IMR-90 (cell line): Measurements from ENCODE around the gene USP54. TPM values are rescaled to one million over a fixed set of nuclear protein-coding genes. Genes with fewer than 3 reads are reported as not detected.

Experiments
- ATAC-seq: fragments of 200-7000 bp; cut with Tn5 transposase; 2 replicates; pipeline ENCODE4 v1.9.1; 2020; ENCODE audit warnings: low read depth, mild to moderate bottlenecking, moderate library complexity
- BruUV-seq: library from RNA; stranded (reverse); fragments of 400-500 nt; replicated peaks from 2 replicates; lab custom pipeline; 2021; lab: Mats Ljungman, UMichigan
- CTCF ChIA-PET: fragments of 300-600 bp; formaldehyde crosslinking; extraction: SDS; loops from one replicate; lab custom pipeline; 2021; ENCODE audit warnings: antibody characterized with exemption; lab: Yijun Ruan, JAX
- POLR2A ChIA-PET: fragments of 300-600 bp; sonication (Branson Sonifier 250); formaldehyde crosslinking; loops from one replicate; lab custom pipeline; 2022; ENCODE audit warnings: antibody characterized with exemption; ENCODE audit not compliant: unreplicated experiment; lab: Charles Lee
- DNase-seq: peaks from one replicate; pipeline ENCODE4 v3.0.0; 2013
- H2AFZ ChIP-seq: replicated peaks from 2 replicates; pipeline ENCODE3; 2013; ENCODE audit warnings: low read length, mild to moderate bottlenecking; ENCODE audit not compliant: poor library complexity
- H2AK5ac ChIP-seq: 2 replicates; pipeline ENCODE4 v1.6.1; 2013; ENCODE audit warnings: low read depth, low read length, inconsistent platforms
- H2AK9ac ChIP-seq: replicated peaks from 2 replicates; pipeline ENCODE3; 2013; ENCODE audit warnings: mild to moderate bottlenecking, low read depth, low read length, moderate library complexity; ENCODE audit not compliant: poor library complexity
- H2BK120ac ChIP-seq: 2 replicates; pipeline ENCODE4 v1.6.1; 2013; ENCODE audit warnings: low read depth, low read length, inconsistent platforms
- H2BK15ac ChIP-seq: 3 replicates; pipeline ENCODE4 v1.6.1; 2013; ENCODE audit warnings: low read depth, low read length, inconsistent platforms
- H2BK20ac ChIP-seq: 2 replicates; pipeline ENCODE4 v1.6.1; 2013; ENCODE audit warnings: low read depth, mild to moderate bottlenecking, inconsistent platforms, low read length, moderate library complexity
- H2BK5ac ChIP-seq: 2 replicates; pipeline ENCODE4 v1.6.1; 2013; ENCODE audit warnings: mild to moderate bottlenecking, low read depth, low read length, inconsistent platforms; ENCODE audit not compliant: poor library complexity, severe bottlenecking
- H3K14ac ChIP-seq: replicated peaks from 2 replicates; pipeline ENCODE4 v1.6.1; 2013; ENCODE audit warnings: low read depth, low read length, inconsistent platforms
- H3K18ac ChIP-seq: 2 replicates; pipeline ENCODE4 v1.6.1; 2013; ENCODE audit warnings: low read depth, low read length, control low read depth
- H3K23ac ChIP-seq: 2 replicates; pipeline ENCODE4 v1.6.1; 2013; ENCODE audit warnings: low read depth, low read length, inconsistent platforms
- H3K27ac ChIP-seq: 2 replicates; pipeline ENCODE4 v1.5.1; 2013; ENCODE audit warnings: mild to moderate bottlenecking, control low read depth, low read length; ENCODE audit not compliant: insufficient read depth
- H3K27me3 ChIP-seq: 2 replicates; pipeline ENCODE4 v1.6.1; 2013; ENCODE audit warnings: low read length; ENCODE audit not compliant: control insufficient read depth, insufficient read depth
- H3K36me3 ChIP-seq: 2 replicates; pipeline ENCODE4 v1.6.1; 2013; ENCODE audit warnings: low read length, mixed read lengths; ENCODE audit not compliant: control insufficient read depth, insufficient read depth
- H3K4ac ChIP-seq: 2 replicates; pipeline ENCODE4 v1.6.1; 2013; ENCODE audit warnings: low read depth, low read length, inconsistent platforms
- H3K4me1 ChIP-seq: 2 replicates; pipeline ENCODE4 v1.6.1; 2013; ENCODE audit warnings: low read length, mixed read lengths; ENCODE audit not compliant: control insufficient read depth, insufficient read depth
- H3K4me2 ChIP-seq: 2 replicates; pipeline ENCODE4 v1.6.1; 2013; ENCODE audit warnings: low read depth, mild to moderate bottlenecking, control low read depth, low read length, moderate library complexity
- H3K4me3 ChIP-seq: 2 replicates; pipeline ENCODE4 v1.5.1; 2013; ENCODE audit warnings: low read depth, mild to moderate bottlenecking, control low read depth, low read length, moderate library complexity; ENCODE audit not compliant: insufficient read depth
- H3K56ac ChIP-seq: 2 replicates; pipeline ENCODE4 v1.6.1; 2013; ENCODE audit warnings: low read length, inconsistent platforms; ENCODE audit not compliant: insufficient read depth; ENCODE audit errors: extremely low read depth
- H3K79me1 ChIP-seq, 2 experiments: 2 replicates each; pipeline ENCODE4 v1.6.1; 2013; ENCODE audit warnings: low read length in 2 of 2, inconsistent platforms in 1 of 2, low read depth in 1 of 2
- H3K9ac ChIP-seq: 2 replicates; pipeline ENCODE4 v1.6.1; 2013; ENCODE audit warnings: low read depth, low read length, control low read depth
- H3K9me1 ChIP-seq: 2 replicates; pipeline ENCODE4 v1.6.1; 2013; ENCODE audit warnings: low read length, inconsistent platforms; ENCODE audit not compliant: insufficient read depth
- H3K9me3 ChIP-seq: 2 replicates; pipeline ENCODE4 v1.6.1; 2013; ENCODE audit warnings: low read length; ENCODE audit not compliant: control insufficient read depth, insufficient read depth
- H4K20me1 ChIP-seq: 2 replicates; pipeline ENCODE4 v1.6.1; 2013; ENCODE audit warnings: low read length, inconsistent platforms; ENCODE audit not compliant: insufficient read depth
- H4K5ac ChIP-seq: 2 replicates; pipeline ENCODE4 v1.6.1; 2013; ENCODE audit warnings: mild to moderate bottlenecking, low read depth, low read length, control low read depth
- H4K8ac ChIP-seq, 2 experiments: 2 replicates each; pipeline ENCODE4 v1.6.1; 2013; ENCODE audit warnings: low read depth in 2 of 2, low read length in 2 of 2, control low read depth in 1 of 2, inconsistent platforms in 1 of 2
- H4K91ac ChIP-seq: 2 replicates; pipeline ENCODE4 v1.6.1; 2013; ENCODE audit warnings: low read depth, low read length, inconsistent platforms; ENCODE audit not compliant: insufficient read depth
- BHLHE40 ChIP-seq: fragments of 150-350 bp; IDR thresholded peaks from 2 replicates; pipeline ENCODE4 v1.6.1; 2016; ENCODE audit warnings: mild to moderate bottlenecking, low read depth, low read length
- CEBPB ChIP-seq: IDR thresholded peaks from 2 replicates; pipeline ENCODE4 v1.6.1; 2012; ENCODE audit warnings: low read depth, low read length, improper control_type of control experiment
- CHD1 ChIP-seq: IDR thresholded peaks from 2 replicates; pipeline ENCODE4 v1.6.1; 2012; ENCODE audit warnings: low read depth, low read length, improper control_type of control experiment
- CTCF ChIP-seq: conservative IDR thresholded peaks from 2 replicates; pipeline ENCODE4 v1.5.1; 2012; ENCODE audit warnings: mild to moderate bottlenecking, low read depth, low read length, improper control_type of control experiment
- ELK1 ChIP-seq: fragments of 150-350 bp; IDR thresholded peaks from 2 replicates; pipeline ENCODE4 v1.6.1; 2016; ENCODE audit warnings: low read depth, mild to moderate bottlenecking, low read length, moderate library complexity, borderline replicate concordance
- FOS ChIP-seq: fragments of 150-350 bp; IDR thresholded peaks from 2 replicates; pipeline ENCODE4 v1.6.1; 2016; ENCODE audit warnings: low read depth, low read length
- MAFK ChIP-seq: IDR thresholded peaks from 2 replicates; pipeline ENCODE4 v1.6.1; 2012; ENCODE audit warnings: low read depth, low read length, improper control_type of control experiment
- MAZ ChIP-seq: IDR thresholded peaks from 2 replicates; pipeline ENCODE4 v1.6.1; 2012; ENCODE audit warnings: low read depth, mild to moderate bottlenecking, low read length, improper control_type of control experiment, moderate library complexity, borderline replicate concordance
- MXI1 ChIP-seq: IDR thresholded peaks from 2 replicates; pipeline ENCODE4 v1.6.1; 2012; ENCODE audit warnings: low read depth, mild to moderate bottlenecking, low read length, moderate library complexity, borderline replicate concordance
- NFE2L2 ChIP-seq: fragments of 150-350 bp; IDR thresholded peaks from 2 replicates; pipeline ENCODE4 v1.6.1; 2016; ENCODE audit warnings: low read depth, mild to moderate bottlenecking, low read length
- POLR2A ChIP-seq: IDR thresholded peaks from 2 replicates; pipeline ENCODE4 v1.6.1; 2012; ENCODE audit warnings: mild to moderate bottlenecking, low read depth, low read length
- RAD21 ChIP-seq: IDR thresholded peaks from 2 replicates; pipeline ENCODE4 v1.6.1; 2012; ENCODE audit warnings: low read length, improper control_type of control experiment
- RCOR1 ChIP-seq: IDR thresholded peaks from 2 replicates; pipeline ENCODE4 v1.6.1; 2012; ENCODE audit warnings: mild to moderate bottlenecking, low read length, improper control_type of control experiment; ENCODE audit not compliant: insufficient replicate concordance
- RFX5 ChIP-seq: IDR thresholded peaks from 2 replicates; pipeline ENCODE4 v1.8.0; 2012; ENCODE audit warnings: low read depth, mild to moderate bottlenecking, low read length, moderate library complexity
- SMC3 ChIP-seq: fragments of 150-350 bp; IDR thresholded peaks from 2 replicates; pipeline ENCODE4 v1.6.1; 2016; ENCODE audit warnings: low read depth, mild to moderate bottlenecking, antibody characterized with exemption, low read length, moderate library complexity
- USF2 ChIP-seq: fragments of 150-350 bp; IDR thresholded peaks from 2 replicates; pipeline ENCODE4 v1.6.1; 2017; ENCODE audit warnings: mild to moderate bottlenecking, antibody characterized with exemption, low read length, low read depth
- WGBS, 2 experiments: methylation state at CpG; one replicate each; pipeline versions ENCODE4 v1.1.5 to v1.1.7; 2013; ENCODE audit warnings: missing lambda C conversion rate in 2 of 2; ENCODE audit not compliant: insufficient read length in 1 of 2; ENCODE audit errors: extremely low coverage in 2 of 2; 5-methylcytosine and 5-hydroxymethylcytosine counted together
- dilution Hi-C: fragments of 300-500 bp; cut with HindIII; formaldehyde crosslinking; loops from one replicate; pipeline ENCODE4 v1.14.3; 2018; ENCODE audit warnings: low sequenced_read_pairs; ENCODE audit not compliant: unreplicated experiment
- in situ Hi-C: fragments of 300-500 bp; cut with MboI; formaldehyde crosslinking; loops from 3 replicates; pipeline ENCODE4 v1.14.3; 2019; ENCODE audit warnings: low sequenced_read_pairs, inconsistent platforms, mixed read lengths
- intact Hi-C: fragments of 100-400 bp; cut with micrococcal nuclease; formaldehyde crosslinking; loops from 2 replicates; pipeline ENCODE4 v1.10.0; 2022
- polyA plus RNA-seq, 3 experiments: library from polyadenylated mRNA; depleted of rRNA; stranded (reverse); fragments of >200 nt; gene quantifications; 2 replicates each; pipeline ENCODE4 v1.2.3, GENCODE V29; 2012; ENCODE audit warnings: low replicate concordance in 1 of 3
- total RNA-seq: library from RNA; depleted of rRNA; stranded (reverse); fragments of >200 nt; gene quantifications from 2 replicates; pipeline ENCODE4 v1.2.3, GENCODE V29; 2012

The USP54 gene
- total and polyA plus RNA-seq, 2 of the 4 experiments (the other 2 are of a cell fraction) = 4.0 to 7.9 TPM

- BruUV-seq = no TSS peak
- H3K14ac ChIP-seq = no peak overlapping the region
- H4K91ac ChIP-seq = no peak overlapping the region
- no peak overlapping the region for H2BK5ac ChIP-seq
- peaks cover 3% of the 10 kb centered on the region; the same call in 1 of the 2 replicates for H4K20me1 ChIP-seq
- peaks cover 3% of the 10 kb centered on the region for H3K4me1 ChIP-seq
- POLR2A ChIA-PET = no interaction called here
- TF ChIP-seq MAFK (no peak), BHLHE40 (no peak), RAD21 (no peak), NFE2L2 (no peak), RFX5 (no peak), CTCF (no peak), MAZ (no peak), POLR2A (no peak), MXI1 (no peak), RCOR1 (no peak), CHD1 (no peak), CEBPB (no peak), SMC3 (no peak), USF2 (no peak), FOS (no peak), ELK1 (no peak)
- no peak overlapping the region for H4K5ac ChIP-seq
- ATAC-seq (no peak), DNase-seq (no peak)
- H3K23ac ChIP-seq = no peak overlapping the region
- H2AK9ac ChIP-seq = no peak overlapping the region
- CTCF ChIA-PET = no interaction called here
- H3K27me3 ChIP-seq = no peaks in the 10 kb centered on the region
- H3K79me1 ChIP-seq = peaks cover 21 to 62% of the 10 kb centered on the region in 2 experiments
- in situ Hi-C loops (no loop called here), intact Hi-C loops (no loop called here), dilution Hi-C loops (no loop called here)
- no peak overlapping the region for H3K4ac ChIP-seq
- no peak overlapping the region for H3K56ac ChIP-seq
- H3K18ac ChIP-seq = no peak overlapping the region
- WGBS, 2 experiments = 75% methylated on average over 1 of the region's 1 CpG; no CpG with 5 or more reads in 1 of the 2 experiments
- H3K4me3 ChIP-seq = no peak overlapping the region
- no peak overlapping the region for H2AFZ ChIP-seq
- no peaks in the 10 kb centered on the region; the same call in 1 of the 2 replicates for H3K9me1 ChIP-seq
- H4K8ac ChIP-seq = no peak overlapping the region; a peak in 1 of 4 replicates
- H3K9me3 ChIP-seq = no peaks in the 10 kb centered on the region
- no peak overlapping the region for H2BK120ac ChIP-seq
- H2BK15ac ChIP-seq = no peak overlapping the region
- no peak overlapping the region for H2AK5ac ChIP-seq
- H3K36me3 ChIP-seq = no peaks in the 10 kb centered on the region
- H3K27ac ChIP-seq = no peak overlapping the region
- H3K9ac ChIP-seq = no peak overlapping the region
- H3K4me2 ChIP-seq = no peak overlapping the region
- no peak overlapping the region for H2BK20ac ChIP-seq
Measured at GRCh38 chr10:73485320-73485719, 105.8 kb downstream of the USP54 start.
